Astrocyte (in vitro differentiated cells and primary cell): Measurements from ENCODE around the gene MYOM3. TPM values are rescaled to one million over a fixed set of nuclear protein-coding genes. Genes with fewer than 3 reads are reported as not detected.

Experiments used
- DNase-seq: peaks from one replicate; pipeline ENCODE4 v3.0.0-alpha.2; 2010; ENCODE audit warnings: low read depth
- FAIRE-seq: peaks from 2 replicates; lab custom pipeline; 2011; peaks lifted over from hg19 to GRCh38; lab: Jason Lieb, UNC
- H2AFZ ChIP-seq: 2 replicates; pipeline ENCODE4 v1.6.0; 2012; ENCODE audit warnings: low read depth, low read length, inconsistent platforms
- H3K27ac ChIP-seq: 2 replicates; pipeline ENCODE4 v1.5.1; 2011; ENCODE audit warnings: low read depth, low read length, inconsistent platforms
- H3K27me3 ChIP-seq: 2 replicates; pipeline ENCODE4 v1.6.0; 2011; ENCODE audit warnings: low read length, inconsistent platforms; ENCODE audit not compliant: insufficient read depth
- H3K36me3 ChIP-seq: 2 replicates; pipeline ENCODE4 v1.5.1; 2011; ENCODE audit warnings: low read length, inconsistent platforms; ENCODE audit not compliant: insufficient read depth
- H3K4me1 ChIP-seq: 2 replicates; pipeline ENCODE4 v1.5.1; 2011; ENCODE audit warnings: low read length, inconsistent platforms; ENCODE audit not compliant: insufficient read depth
- H3K4me2 ChIP-seq: 2 replicates; pipeline ENCODE4 v1.6.0; 2012; ENCODE audit warnings: low read length, inconsistent platforms
- H3K4me3 ChIP-seq: 2 replicates; pipeline ENCODE4 v1.5.1; 2011; ENCODE audit warnings: low read depth, mild to moderate bottlenecking, low read length, inconsistent platforms; ENCODE audit not compliant: insufficient read depth
- H3K79me2 ChIP-seq: 2 replicates; pipeline ENCODE4 v1.6.0; 2012; ENCODE audit warnings: mild to moderate bottlenecking, low read length, inconsistent platforms; ENCODE audit not compliant: insufficient read depth
- H3K9ac ChIP-seq: 2 replicates; pipeline ENCODE4 v1.6.0; 2012; ENCODE audit warnings: mild to moderate bottlenecking, low read length, inconsistent platforms
- H3K9me3 ChIP-seq: 2 replicates; pipeline ENCODE4 v1.5.1; 2012; ENCODE audit warnings: low read depth, mild to moderate bottlenecking, low read length, inconsistent platforms; ENCODE audit not compliant: insufficient read depth
- H4K20me1 ChIP-seq: 2 replicates; pipeline ENCODE4 v1.6.0; 2012; ENCODE audit warnings: low read length, inconsistent platforms; ENCODE audit not compliant: insufficient read depth
- H3K27ac Mint-ChIP-seq: one replicate; pipeline ENCODE4 v1.8.0; 2021; ENCODE audit warnings: mild to moderate bottlenecking, mixed read lengths; ENCODE audit not compliant: unreplicated experiment
- H3K27me3 Mint-ChIP-seq: one replicate; pipeline ENCODE4 v1.8.0; 2021; ENCODE audit warnings: low read depth, mixed read lengths; ENCODE audit not compliant: unreplicated experiment
- H3K36me3 Mint-ChIP-seq: one replicate; pipeline ENCODE4 v1.8.0; 2021; ENCODE audit warnings: low read depth, mixed read lengths; ENCODE audit not compliant: unreplicated experiment
- H3K4me1 Mint-ChIP-seq: one replicate; pipeline ENCODE4 v1.8.0; 2021; ENCODE audit warnings: low read depth, mixed read lengths; ENCODE audit not compliant: unreplicated experiment
- H3K4me3 Mint-ChIP-seq: one replicate; pipeline ENCODE4 v1.8.0; 2021; ENCODE audit warnings: mild to moderate bottlenecking, moderate library complexity, mixed read lengths; ENCODE audit not compliant: unreplicated experiment
- H3K9me3 Mint-ChIP-seq: one replicate; pipeline ENCODE4 v1.8.0; 2021; ENCODE audit warnings: mild to moderate bottlenecking, mixed read lengths; ENCODE audit not compliant: unreplicated experiment
- EZH2 ChIP-seq: IDR thresholded peaks from 2 replicates; pipeline ENCODE4 v1.6.1; 2012; ENCODE audit warnings: mild to moderate bottlenecking, low read length, inconsistent platforms; ENCODE audit not compliant: insufficient read depth
- total RNA-seq: library from RNA; stranded (reverse); gene quantifications from 2 replicates; pipeline ENCODE4 v1.2.1, GENCODE V29; 2021
- TF ChIP-seq, protein P1 (sequence below): IDR thresholded peaks from 2 replicates; pipeline ENCODE4 v1.5.1; 2011; ENCODE audit warnings: low read depth, mild to moderate bottlenecking, inconsistent platforms, low read length, moderate library complexity; ENCODE audit not compliant: insufficient read depth

Gene MYOM3
- total RNA-seq, 1 donor from 2014 or later: 1.0 TPM

DNA sequence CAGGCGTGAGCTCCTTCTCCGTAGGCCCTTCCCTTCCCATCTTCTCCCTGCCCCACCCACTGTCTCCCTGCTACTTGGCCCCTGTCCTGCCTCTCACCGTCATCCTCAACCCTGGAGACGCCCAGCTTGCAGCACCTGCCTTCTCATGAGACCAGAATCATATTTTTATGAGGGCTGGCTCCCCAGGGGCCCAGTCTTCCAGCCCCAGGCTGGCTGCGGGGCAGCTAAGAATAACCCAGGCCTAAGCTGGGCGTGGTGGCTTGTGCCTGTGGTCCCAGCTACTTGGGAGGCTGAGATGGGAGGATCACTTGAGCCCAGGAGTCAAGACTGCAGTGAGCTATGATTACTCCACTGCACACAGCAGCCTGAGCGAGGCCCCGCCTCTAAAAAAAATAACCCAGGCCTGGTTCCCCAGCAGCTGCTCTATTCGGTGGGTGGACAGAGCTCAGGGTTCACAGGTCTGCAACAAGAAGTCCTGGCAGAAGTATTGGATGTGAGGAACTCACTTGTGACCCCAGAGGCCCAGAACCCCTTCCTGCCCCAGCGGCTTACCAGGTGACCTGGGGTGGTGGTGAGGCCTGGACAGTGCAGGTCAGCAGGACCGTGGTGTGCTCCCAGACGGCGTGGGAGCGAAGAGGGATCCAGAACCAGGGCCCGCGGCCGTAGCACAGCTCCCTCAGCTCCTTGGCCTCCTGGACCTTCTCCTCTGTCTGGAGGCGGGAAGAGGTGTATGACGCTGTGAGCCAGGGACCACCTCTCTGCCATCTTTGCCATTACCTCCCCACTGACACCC lies 6.4 kb downstream of the MYOM3 start:
- no peaks in the 10 kb centered on the region for H3K27me3 ChIP-seq
- H3K36me3 Mint-ChIP-seq: no peaks in the 10 kb centered on the region
- H3K27ac ChIP-seq: no peak overlapping the region
- no peaks in the 10 kb centered on the region for H3K9me3 ChIP-seq
- no peak overlapping the region for H3K27ac Mint-ChIP-seq
- DNase-seq: no peak
- H3K27me3 Mint-ChIP-seq: peaks cover 2% of the 10 kb centered on the region
- no peak overlapping the region for H3K4me2 ChIP-seq
- FAIRE-seq: no peak
- H3K4me1 ChIP-seq: peaks cover 17% of the 10 kb centered on the region
- H3K4me3 Mint-ChIP-seq: no peak overlapping the region
- no peak overlapping the region for H3K9ac ChIP-seq
- H3K9me3 Mint-ChIP-seq: no peaks in the 10 kb centered on the region
- no peaks in the 10 kb centered on the region for H3K36me3 ChIP-seq
- H3K4me3 ChIP-seq: no peak overlapping the region
- no peaks in the 10 kb centered on the region for H3K79me2 ChIP-seq
- no peak for TF ChIP-seq EZH2
- TF ChIP-seq, protein P1, sequence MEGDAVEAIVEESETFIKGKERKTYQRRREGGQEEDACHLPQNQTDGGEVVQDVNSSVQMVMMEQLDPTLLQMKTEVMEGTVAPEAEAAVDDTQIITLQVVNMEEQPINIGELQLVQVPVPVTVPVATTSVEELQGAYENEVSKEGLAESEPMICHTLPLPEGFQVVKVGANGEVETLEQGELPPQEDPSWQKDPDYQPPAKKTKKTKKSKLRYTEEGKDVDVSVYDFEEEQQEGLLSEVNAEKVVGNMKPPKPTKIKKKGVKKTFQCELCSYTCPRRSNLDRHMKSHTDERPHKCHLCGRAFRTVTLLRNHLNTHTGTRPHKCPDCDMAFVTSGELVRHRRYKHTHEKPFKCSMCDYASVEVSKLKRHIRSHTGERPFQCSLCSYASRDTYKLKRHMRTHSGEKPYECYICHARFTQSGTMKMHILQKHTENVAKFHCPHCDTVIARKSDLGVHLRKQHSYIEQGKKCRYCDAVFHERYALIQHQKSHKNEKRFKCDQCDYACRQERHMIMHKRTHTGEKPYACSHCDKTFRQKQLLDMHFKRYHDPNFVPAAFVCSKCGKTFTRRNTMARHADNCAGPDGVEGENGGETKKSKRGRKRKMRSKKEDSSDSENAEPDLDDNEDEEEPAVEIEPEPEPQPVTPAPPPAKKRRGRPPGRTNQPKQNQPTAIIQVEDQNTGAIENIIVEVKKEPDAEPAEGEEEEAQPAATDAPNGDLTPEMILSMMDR: no peak
- H4K20me1 ChIP-seq: no peaks in the 10 kb centered on the region
- no peak overlapping the region for H2AFZ ChIP-seq
- peaks cover 15% of the 10 kb centered on the region for H3K4me1 Mint-ChIP-seq

DNA sequence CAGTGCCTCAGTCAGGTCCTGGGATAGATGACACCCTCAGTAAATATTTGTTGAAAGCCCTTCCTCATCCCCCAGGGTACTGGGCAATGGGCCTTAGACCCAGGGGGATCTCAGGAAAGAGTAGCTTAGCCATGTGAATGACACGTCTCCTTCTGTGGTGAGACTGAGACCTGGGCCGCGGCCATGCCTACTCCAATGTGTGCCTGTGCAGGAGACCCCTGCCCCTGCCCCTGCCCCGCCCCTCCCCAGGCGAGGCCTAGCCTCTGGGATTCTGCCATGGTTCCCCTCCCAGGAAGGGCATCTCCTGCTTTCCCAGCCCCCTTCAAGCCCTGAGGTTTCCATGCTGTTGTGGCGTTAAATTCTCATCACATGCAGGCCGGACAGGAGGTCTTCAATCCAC lies 7.1 kb downstream of the MYOM3 start:
- DNase-seq (no peak), FAIRE-seq (no peak)
- H3K9me3 ChIP-seq: no peaks in the 10 kb centered on the region
- no peaks in the 10 kb centered on the region for H3K27me3 ChIP-seq
- Mint-ChIP-seq H3K4me3 (no peak overlapping the region), H3K4me1 (peaks cover 15% of the 10 kb centered on the region), H3K9me3 (no peaks in the 10 kb centered on the region), H3K27ac (no peak overlapping the region), H3K36me3 (no peaks in the 10 kb centered on the region), H3K27me3 (peaks cover 4% of the 10 kb centered on the region)
- H3K79me2 ChIP-seq: no peaks in the 10 kb centered on the region
- H3K9ac ChIP-seq: no peak overlapping the region
- peaks cover 17% of the 10 kb centered on the region for H3K4me1 ChIP-seq
- TF ChIP-seq, protein P1: no peak
- no peak for TF ChIP-seq EZH2
- no peaks in the 10 kb centered on the region for H4K20me1 ChIP-seq
- H3K27ac ChIP-seq: no peak overlapping the region
- H3K4me2 ChIP-seq: no peak overlapping the region
- H2AFZ ChIP-seq: no peak overlapping the region
- H3K36me3 ChIP-seq: no peaks in the 10 kb centered on the region
- no peak overlapping the region for H3K4me3 ChIP-seq

DNA sequence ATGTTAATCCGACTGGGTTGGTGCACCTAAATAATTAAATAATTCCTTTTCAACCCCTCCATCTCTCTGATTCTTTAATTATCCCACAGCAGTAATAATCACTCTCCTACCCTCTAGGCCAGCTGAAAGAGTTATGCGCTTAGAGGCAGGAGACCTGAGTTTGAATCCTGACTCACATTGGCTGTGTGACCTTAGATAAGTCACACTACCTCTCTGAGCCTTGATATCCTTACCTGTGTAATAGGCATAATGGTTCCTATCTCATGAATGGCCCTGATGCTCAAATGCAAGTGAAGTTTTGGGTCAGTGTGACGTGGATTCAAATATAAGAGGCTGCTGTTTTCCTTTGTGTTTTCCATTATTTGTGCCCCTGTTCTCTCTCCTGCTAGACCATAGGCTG lies 8.1 kb downstream of the MYOM3 start:
- FAIRE-seq (no peak), DNase-seq (no peak)
- H3K36me3 ChIP-seq: no peaks in the 10 kb centered on the region
- no peaks in the 10 kb centered on the region for H3K79me2 ChIP-seq
- peaks cover 11% of the 10 kb centered on the region for H3K4me1 Mint-ChIP-seq
- H3K27ac Mint-ChIP-seq: no peak overlapping the region
- no peak overlapping the region for H3K4me2 ChIP-seq
- H3K9me3 Mint-ChIP-seq: no peaks in the 10 kb centered on the region
- no peaks in the 10 kb centered on the region for H3K36me3 Mint-ChIP-seq
- no peaks in the 10 kb centered on the region for H4K20me1 ChIP-seq
- no peak overlapping the region for H2AFZ ChIP-seq
- TF ChIP-seq EZH2: no peak
- TF ChIP-seq, protein P1: no peak
- H3K4me3 Mint-ChIP-seq: no peak overlapping the region
- H3K27me3 Mint-ChIP-seq: peaks cover 4% of the 10 kb centered on the region
- no peaks in the 10 kb centered on the region for H3K27me3 ChIP-seq
- no peaks in the 10 kb centered on the region for H3K9me3 ChIP-seq
- H3K27ac ChIP-seq: no peak overlapping the region
- H3K4me1 ChIP-seq: peaks cover 14% of the 10 kb centered on the region
- no peak overlapping the region for H3K9ac ChIP-seq
- no peak overlapping the region for H3K4me3 ChIP-seq
